Prostate gland (tissue), 2 donors: ENCODE results near the gene IFITM10. TPM values are rescaled to one million over a fixed set of nuclear protein-coding genes. Genes with fewer than 3 reads are reported as not detected.

ENCODE experiments used
- DNase-seq: peaks from one replicate; pipeline ENCODE4 v3.0.0-alpha.2; 2019; ENCODE audit warnings: low spot score
- H3K27ac ChIP-seq, 2 donors: fragments of 200-600 bp; sonication (generic); 2 replicates each; pipeline ENCODE4 v1.5.1; 2017 to 2019
- H3K27me3 ChIP-seq: fragments of 200-600 bp; sonication (generic); replicated peaks from 2 replicates; pipeline ENCODE4 v1.5.1; 2019; ENCODE audit not compliant: insufficient read depth
- H3K36me3 ChIP-seq, 2 donors: fragments of 200-600 bp; sonication (generic); 1 replicate in 1 of 2; 2 replicates in 1 of 2; pipeline versions ENCODE4 v1.5.1 to v1.8.1; 2017 to 2019
- H3K4me1 ChIP-seq: fragments of 200-600 bp; sonication (generic); replicated peaks from 2 replicates; pipeline ENCODE4 v1.5.1; 2019
- H3K4me3 ChIP-seq, 2 donors: fragments of 200-600 bp; sonication (generic); 2 replicates each; pipeline ENCODE4 v1.5.1; 2017 to 2019
- H3K9me3 ChIP-seq: fragments of 200-600 bp; sonication (generic); 2 replicates; pipeline ENCODE4 v1.5.1; 2017
- POLR2A ChIP-seq: fragments of 450-650 bp; IDR thresholded peaks from one replicate; pipeline ENCODE4 v1.6.1; 2016; ENCODE audit warnings: antibody characterized with exemption, mild to moderate bottlenecking
- POLR2AphosphoS5 ChIP-seq: sonication (generic); formaldehyde crosslinking; IDR thresholded peaks from one replicate; pipeline ENCODE4 v1.6.1; 2017; ENCODE audit warnings: antibody characterized with exemption
- WGBS: methylation state at CpG from one replicate; pipeline ENCODE4 v1.1.5; 2018; 5-methylcytosine and 5-hydroxymethylcytosine counted together
- intact Hi-C: fragments of 100-400 bp; cut with DNase I; formaldehyde crosslinking; loops from one replicate; pipeline ENCODE4 v1.14.2; 2022
- total RNA-seq, 2 donors: library from RNA; depleted of rRNA; stranded (reverse); fragments of >200 nt; gene quantifications; one replicate each; pipeline ENCODE4 v1.1.0, GENCODE V29; 2016
- TF ChIP-seq, protein P1 (sequence below), 4 experiments: fragments of 200-600 bp in 2 of 4; fragments of 450-650 bp in 2 of 4; sonication (generic) in 2 of 4; IDR thresholded peaks; 1 replicate in 3 of 4; 2 replicates in 1 of 4; pipeline ENCODE4 v1.5.1; 2016 to 2019; ENCODE audit warnings: antibody characterized with exemption in 4 of 4, mild to moderate bottlenecking in 2 of 4, moderate library complexity in 2 of 4

The IFITM10 gene
- total RNA-seq, 2 donors from 2014 or later, result 2.6 to 3.1 TPM

- Histone ChIP-seq H3K4me3 (no peak overlapping the region), H3K4me1 (no peaks in the 10 kb centered on the region), H3K27me3 (peaks cover 10% of the 10 kb centered on the region), H3K9me3 (no peaks in the 10 kb centered on the region), H3K27ac (no peak overlapping the region), H3K36me3 (no peaks in the 10 kb centered on the region)
- DNase-seq, result no peak
- WGBS, result 41% methylated on average over 9 of the region's 9 CpGs
- intact Hi-C loops, result no loop called here
- TF ChIP-seq POLR2A (no peak), POLR2AphosphoS5 (no peak)
- TF ChIP-seq, protein P1, sequence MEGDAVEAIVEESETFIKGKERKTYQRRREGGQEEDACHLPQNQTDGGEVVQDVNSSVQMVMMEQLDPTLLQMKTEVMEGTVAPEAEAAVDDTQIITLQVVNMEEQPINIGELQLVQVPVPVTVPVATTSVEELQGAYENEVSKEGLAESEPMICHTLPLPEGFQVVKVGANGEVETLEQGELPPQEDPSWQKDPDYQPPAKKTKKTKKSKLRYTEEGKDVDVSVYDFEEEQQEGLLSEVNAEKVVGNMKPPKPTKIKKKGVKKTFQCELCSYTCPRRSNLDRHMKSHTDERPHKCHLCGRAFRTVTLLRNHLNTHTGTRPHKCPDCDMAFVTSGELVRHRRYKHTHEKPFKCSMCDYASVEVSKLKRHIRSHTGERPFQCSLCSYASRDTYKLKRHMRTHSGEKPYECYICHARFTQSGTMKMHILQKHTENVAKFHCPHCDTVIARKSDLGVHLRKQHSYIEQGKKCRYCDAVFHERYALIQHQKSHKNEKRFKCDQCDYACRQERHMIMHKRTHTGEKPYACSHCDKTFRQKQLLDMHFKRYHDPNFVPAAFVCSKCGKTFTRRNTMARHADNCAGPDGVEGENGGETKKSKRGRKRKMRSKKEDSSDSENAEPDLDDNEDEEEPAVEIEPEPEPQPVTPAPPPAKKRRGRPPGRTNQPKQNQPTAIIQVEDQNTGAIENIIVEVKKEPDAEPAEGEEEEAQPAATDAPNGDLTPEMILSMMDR (IDR thresholded peaks at IDR 0.05), result no peak
These were observed 20.7 kb downstream of the IFITM10 start for GRCh38 chr11:1729692-1730011.

DNA sequence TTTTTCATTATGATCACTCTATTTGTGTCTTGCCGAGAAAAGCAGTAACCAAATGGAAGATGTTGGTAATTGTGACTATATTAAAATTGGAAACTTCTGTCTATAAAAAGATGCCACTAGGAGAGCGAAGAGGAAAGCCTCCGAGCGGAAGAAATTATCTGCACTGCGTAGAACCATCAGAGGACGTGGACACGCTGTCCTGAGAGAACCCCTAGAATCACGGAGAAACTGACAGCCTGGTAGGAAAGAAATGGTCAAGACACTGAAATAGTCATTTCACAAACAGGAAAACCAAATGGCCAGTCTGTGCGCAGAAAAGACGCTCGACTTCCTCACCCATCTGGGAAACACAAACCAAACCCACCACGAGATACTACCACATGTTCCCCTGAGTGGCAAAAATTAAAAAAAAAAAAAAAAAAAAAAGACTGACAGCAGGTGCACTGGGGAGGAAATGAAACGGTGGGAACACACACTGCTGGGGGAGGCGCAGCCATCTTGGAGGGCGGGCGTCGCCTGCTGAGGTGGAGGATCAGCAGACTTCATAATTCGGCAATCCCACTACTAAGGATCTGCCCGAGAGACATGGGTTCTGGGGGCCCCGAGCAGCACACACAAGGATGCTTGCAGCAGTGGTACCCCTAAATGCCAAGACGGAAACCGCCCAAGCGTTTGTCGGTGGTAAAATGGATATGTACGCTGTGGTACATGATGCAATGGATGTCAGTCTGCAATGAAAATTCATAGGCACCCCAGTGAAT lies 21.3 kb downstream of the IFITM10 start:
- 83% methylated on average over 25 of the region's 25 CpGs for WGBS
- no peaks in the 10 kb centered on the region for H3K4me1 ChIP-seq
- H3K36me3 ChIP-seq, result no peaks in the 10 kb centered on the region
- peaks cover 8% of the 10 kb centered on the region for H3K27me3 ChIP-seq
- H3K9me3 ChIP-seq, result no peaks in the 10 kb centered on the region
- no peak for DNase-seq
- TF ChIP-seq, protein P1 (IDR thresholded peaks at IDR 0.05), result no peak
- TF ChIP-seq POLR2A, result no peak
- no peak for TF ChIP-seq POLR2AphosphoS5
- intact Hi-C loops, result no loop called here
- no peak overlapping the region for H3K4me3 ChIP-seq
- no peak overlapping the region for H3K27ac ChIP-seq

GRCh38 chr11:1728301-1728700 lies 22.1 kb downstream of the IFITM10 start:
- Histone ChIP-seq H3K27me3 (peaks cover 4% of the 10 kb centered on the region), H3K36me3 (no peaks in the 10 kb centered on the region), H3K4me1 (no peaks in the 10 kb centered on the region), H3K27ac (no peak overlapping the region), H3K9me3 (no peaks in the 10 kb centered on the region), H3K4me3 (no peak overlapping the region)
- DNase-seq, result no peak
- TF ChIP-seq POLR2AphosphoS5, result no peak
- TF ChIP-seq, protein P1 (IDR thresholded peaks at IDR 0.05), result no peak
- no peak for TF ChIP-seq POLR2A
- 53% methylated on average over 4 of the region's 4 CpGs for WGBS
- intact Hi-C loops, result no loop called here

DNA sequence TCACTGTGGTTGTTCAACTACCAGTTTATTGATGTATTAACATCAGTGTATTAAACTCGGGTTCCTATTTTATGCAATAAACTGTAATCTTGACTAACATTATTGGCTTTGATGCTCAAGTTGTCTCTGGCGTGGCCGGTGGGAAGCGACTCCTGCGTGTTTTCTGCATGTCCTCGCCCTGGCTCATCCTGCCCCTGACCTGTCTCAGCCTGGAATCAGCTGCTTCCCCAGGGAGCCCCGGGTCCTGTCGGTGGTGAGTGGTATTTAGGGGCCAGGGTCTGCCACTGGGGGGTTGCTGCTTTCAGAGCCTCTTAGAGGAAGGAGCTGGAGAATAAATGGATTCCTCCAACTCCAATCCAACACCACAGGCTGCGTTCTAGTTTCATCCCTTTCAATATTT lies 22.5 kb downstream of the IFITM10 start:
- intact Hi-C loops, result no loop called here
- peaks cover 3% of the 10 kb centered on the region for H3K27me3 ChIP-seq
- DNase-seq, result no peak
- 55% methylated on average over 9 of the region's 9 CpGs for WGBS
- no peak overlapping the region for H3K27ac ChIP-seq
- H3K9me3 ChIP-seq, result no peaks in the 10 kb centered on the region
- no peak overlapping the region for H3K4me3 ChIP-seq
- no peaks in the 10 kb centered on the region for H3K4me1 ChIP-seq
- no peak for TF ChIP-seq POLR2AphosphoS5
- no peak for TF ChIP-seq POLR2A
- TF ChIP-seq, protein P1 (IDR thresholded peaks at IDR 0.05), result no peak
- H3K36me3 ChIP-seq, result no peaks in the 10 kb centered on the region

- no peaks in the 10 kb centered on the region for H3K36me3 ChIP-seq
- TF ChIP-seq POLR2A, result no peak
- TF ChIP-seq POLR2AphosphoS5, result no peak
- TF ChIP-seq, protein P1 (IDR thresholded peaks at IDR 0.05), result no peak
- intact Hi-C loops, result no loop called here
- H3K27ac ChIP-seq, result no peak overlapping the region
- H3K27me3 ChIP-seq, result peaks cover 3% of the 10 kb centered on the region
- no peak for DNase-seq
- H3K4me3 ChIP-seq, result no peak overlapping the region
- H3K4me1 ChIP-seq, result no peaks in the 10 kb centered on the region
- WGBS, result 59% methylated on average over 11 of the region's 11 CpGs
- no peaks in the 10 kb centered on the region for H3K9me3 ChIP-seq
These were observed 23.2 kb downstream of the IFITM10 start for GRCh38 chr11:1727096-1727690.
